ENCODE results near the gene UTS2R. TPM values are rescaled to one million over a fixed set of nuclear protein-coding genes. Genes with fewer than 3 reads are reported as not detected.
"Not testable (repeated sequence)": the region's sequence is repeated elsewhere in the genome, so short reads cannot be mapped to it uniquely, and the experiment has no call there.

The UTS2R gene
- total RNA-seq, 1 donor, result not detected

- no peak overlapping the region for H3K4me3 ChIP-seq (ENCODE audit: low read length)
- H3K27me3 ChIP-seq (ENCODE audit: insufficient read depth, low read length), result peaks cover 35% of the 10 kb centered on the region
- no peaks in the 10 kb centered on the region for H3K9me3 ChIP-seq (ENCODE audit: low read depth, low read length)
- peaks cover 15% of the 10 kb centered on the region for H3K4me1 ChIP-seq (ENCODE audit: insufficient read depth, low read length)
Measured at GRCh38 chr17:82374626-82375331, 3.2 kb downstream of the UTS2R start.

- Histone ChIP-seq H3K27me3 (ENCODE audit: insufficient read depth, low read length) (peaks cover 31% of the 10 kb centered on the region), H3K4me3 (ENCODE audit: low read length) (no peak overlapping the region), H3K9me3 (ENCODE audit: low read depth, low read length) (no peaks in the 10 kb centered on the region), H3K4me1 (ENCODE audit: insufficient read depth, low read length) (peaks cover 14% of the 10 kb centered on the region)
Measured at GRCh38 chr17:82375359-82376041, 3.9 kb downstream of the UTS2R start.

GRCh38 chr17:82376042-82376730 lies 4.6 kb downstream of the UTS2R start:
- Histone ChIP-seq H3K4me3 (ENCODE audit: low read length) (no peak overlapping the region), H3K9me3 (ENCODE audit: low read depth, low read length) (no peaks in the 10 kb centered on the region), H3K4me1 (ENCODE audit: insufficient read depth, low read length) (peaks cover 7% of the 10 kb centered on the region), H3K27me3 (ENCODE audit: insufficient read depth, low read length) (peaks cover 24% of the 10 kb centered on the region)

- not testable (repeated sequence) for H3K4me3 ChIP-seq (ENCODE audit: low read length); H3K9me3 ChIP-seq (ENCODE audit: low read depth, low read length); H3K4me1 ChIP-seq (ENCODE audit: insufficient read depth, low read length)
- peaks cover 20% of the 10 kb centered on the region for H3K27me3 ChIP-seq (ENCODE audit: insufficient read depth, low read length)
Measured at GRCh38 chr17:82377294-82377693, 5.7 kb downstream of the UTS2R start.

- Histone ChIP-seq H3K9me3 (ENCODE audit: low read depth, low read length) (no peaks in the 10 kb centered on the region), H3K4me1 (ENCODE audit: insufficient read depth, low read length) (no peaks in the 10 kb centered on the region), H3K27me3 (ENCODE audit: insufficient read depth, low read length) (peaks cover 11% of the 10 kb centered on the region), H3K4me3 (ENCODE audit: low read length) (no peak overlapping the region)
Measured at GRCh38 chr17:82377924-82378740, 6.6 kb downstream of the UTS2R start.

- no peaks in the 10 kb centered on the region for H3K4me1 ChIP-seq (ENCODE audit: insufficient read depth, low read length)
- H3K27me3 ChIP-seq (ENCODE audit: insufficient read depth, low read length), result peaks cover 6% of the 10 kb centered on the region
- H3K9me3 ChIP-seq (ENCODE audit: low read depth, low read length), result no peaks in the 10 kb centered on the region
- H3K4me3 ChIP-seq (ENCODE audit: low read length), result no peak overlapping the region
Measured at GRCh38 chr17:82378741-82379021, 7.1 kb downstream of the UTS2R start.

GRCh38 chr17:82380860-82381702 lies 9.5 kb downstream of the UTS2R start:
- Histone ChIP-seq H3K4me3 (ENCODE audit: low read length) (no peak overlapping the region), H3K4me1 (ENCODE audit: insufficient read depth, low read length) (no peaks in the 10 kb centered on the region), H3K9me3 (ENCODE audit: low read depth, low read length) (no peaks in the 10 kb centered on the region), H3K27me3 (ENCODE audit: insufficient read depth, low read length) (no peaks in the 10 kb centered on the region)

- H3K27me3 ChIP-seq (ENCODE audit: insufficient read depth, low read length); H3K4me3 ChIP-seq (ENCODE audit: low read length); H3K4me1 ChIP-seq (ENCODE audit: insufficient read depth, low read length); H3K9me3 ChIP-seq (ENCODE audit: low read depth, low read length): not testable (repeated sequence)
Measured at GRCh38 chr17:82381703-82382009, 10.1 kb downstream of the UTS2R start.

- not testable (repeated sequence) for H3K4me3 ChIP-seq (ENCODE audit: low read length); H3K4me1 ChIP-seq (ENCODE audit: insufficient read depth, low read length); H3K9me3 ChIP-seq (ENCODE audit: low read depth, low read length); H3K27me3 ChIP-seq (ENCODE audit: insufficient read depth, low read length)
Measured at GRCh38 chr17:82382220-82382932, 10.8 kb downstream of the UTS2R start.

GRCh38 chr17:82382933-82383255 lies 11.3 kb downstream of the UTS2R start:
- Histone ChIP-seq H3K9me3 (ENCODE audit: low read depth, low read length) (no peaks in the 10 kb centered on the region), H3K4me1 (ENCODE audit: insufficient read depth, low read length) (no peaks in the 10 kb centered on the region), H3K4me3 (ENCODE audit: low read length) (no peak overlapping the region), H3K27me3 (ENCODE audit: insufficient read depth, low read length) (no peaks in the 10 kb centered on the region)

GRCh38 chr17:82383411-82383810 lies 11.8 kb downstream of the UTS2R start:
- H3K4me1 ChIP-seq (ENCODE audit: insufficient read depth, low read length), result no peaks in the 10 kb centered on the region
- H3K9me3 ChIP-seq (ENCODE audit: low read depth, low read length), result no peaks in the 10 kb centered on the region
- H3K4me3 ChIP-seq (ENCODE audit: low read length), result no peak overlapping the region
- H3K27me3 ChIP-seq (ENCODE audit: insufficient read depth, low read length), result no peaks in the 10 kb centered on the region

- Histone ChIP-seq H3K4me1 (ENCODE audit: insufficient read depth, low read length) (no peaks in the 10 kb centered on the region), H3K9me3 (ENCODE audit: low read depth, low read length) (no peaks in the 10 kb centered on the region), H3K27me3 (ENCODE audit: insufficient read depth, low read length) (no peaks in the 10 kb centered on the region), H3K4me3 (ENCODE audit: low read length) (no peak overlapping the region)
Measured at GRCh38 chr17:82384051-82384729, 12.6 kb downstream of the UTS2R start.

- Histone ChIP-seq H3K9me3 (ENCODE audit: low read depth, low read length) (no peaks in the 10 kb centered on the region), H3K27me3 (ENCODE audit: insufficient read depth, low read length) (no peaks in the 10 kb centered on the region), H3K4me3 (ENCODE audit: low read length) (no peak overlapping the region), H3K4me1 (ENCODE audit: insufficient read depth, low read length) (no peaks in the 10 kb centered on the region)
Measured at GRCh38 chr17:82384730-82385481, 13.3 kb downstream of the UTS2R start.
